NCI-H2196 (cell line): ENCODE data around the gene ABCA5.

ENCODE experiments used
- DNase-seq: peaks from one replicate; lab custom pipeline; 2025; ENCODE audit not compliant: unreplicated experiment; lab: John Stamatoyannopoulos, UW

Gene ABCA5

GRCh38 chr17:69327060-69327831 is at the start of gene ABCA5:
Gene ABCA5, minus strand, starts transcription at chr17:69327133. Its CDS starts 12,718 bp downstream, at chr17:69314415.
- peak; percentile 97 for DNase-seq

GRCh38 chr17:69375229-69375628 is 48.3 kb upstream of the ABCA5 start:
- no peak for DNase-seq

- DNase-seq = no peak
Observed at GRCh38 chr17:69373069-69373468, 46.1 kb upstream of the ABCA5 start.

- DNase-seq = no peak
Observed at GRCh38 chr17:69367298-69367697, 40.4 kb upstream of the ABCA5 start.

- no peak for DNase-seq
Observed at GRCh38 chr17:69363488-69364210, 36.7 kb upstream of the ABCA5 start.

GRCh38 chr17:69361156-69361555 is 34.2 kb upstream of the ABCA5 start:
- no peak for DNase-seq

- no peak for DNase-seq
Observed at GRCh38 chr17:69358688-69359596, 32.0 kb upstream of the ABCA5 start.

- no peak for DNase-seq
Observed at GRCh38 chr17:69357701-69358100, 30.8 kb upstream of the ABCA5 start.

- DNase-seq = no peak
Observed at GRCh38 chr17:69356625-69357024, 29.7 kb upstream of the ABCA5 start.

- DNase-seq = no peak
Observed at GRCh38 chr17:69350911-69351310, 24.0 kb upstream of the ABCA5 start.

GRCh38 chr17:69348429-69348828 is 21.5 kb upstream of the ABCA5 start:
- peak; percentile 20 for DNase-seq

- no peak for DNase-seq
Observed at GRCh38 chr17:69346766-69347165, 19.8 kb upstream of the ABCA5 start.

- DNase-seq = no peak
Observed at GRCh38 chr17:69344939-69345338, 18.0 kb upstream of the ABCA5 start.

GRCh38 chr17:69342896-69343644 is 16.1 kb upstream of the ABCA5 start:
- no peak for DNase-seq

GRCh38 chr17:69339937-69340336 is 13.0 kb upstream of the ABCA5 start:
- DNase-seq = no peak

- no peak for DNase-seq
Observed at GRCh38 chr17:69336996-69337395, 10.1 kb upstream of the ABCA5 start.

GRCh38 chr17:69336580-69336979 is 9.6 kb upstream of the ABCA5 start:
- DNase-seq = no peak

GRCh38 chr17:69335058-69335457 is 8.1 kb upstream of the ABCA5 start:
- DNase-seq = no peak

- no peak for DNase-seq
Observed at GRCh38 chr17:69333561-69333960, 6.6 kb upstream of the ABCA5 start.

- no peak for DNase-seq
Observed at GRCh38 chr17:69331756-69332155, 4.8 kb upstream of the ABCA5 start.
